ENCODE data around the gene MED9.

GRCh38 chr17:17494870-17495535, 18.2 kb downstream of the MED9 start:
- TF ChIP-seq, protein P1, sequence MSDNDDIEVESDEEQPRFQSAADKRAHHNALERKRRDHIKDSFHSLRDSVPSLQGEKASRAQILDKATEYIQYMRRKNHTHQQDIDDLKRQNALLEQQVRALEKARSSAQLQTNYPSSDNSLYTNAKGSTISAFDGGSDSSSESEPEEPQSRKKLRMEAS (IDR thresholded peaks at IDR 0.05), result no peak
- TF ChIP-seq, protein P2, sequence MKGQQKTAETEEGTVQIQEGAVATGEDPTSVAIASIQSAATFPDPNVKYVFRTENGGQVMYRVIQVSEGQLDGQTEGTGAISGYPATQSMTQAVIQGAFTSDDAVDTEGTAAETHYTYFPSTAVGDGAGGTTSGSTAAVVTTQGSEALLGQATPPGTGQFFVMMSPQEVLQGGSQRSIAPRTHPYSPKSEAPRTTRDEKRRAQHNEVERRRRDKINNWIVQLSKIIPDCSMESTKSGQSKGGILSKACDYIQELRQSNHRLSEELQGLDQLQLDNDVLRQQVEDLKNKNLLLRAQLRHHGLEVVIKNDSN (IDR thresholded peaks at IDR 0.05), result no peak
- TF ChIP-seq, protein P3, sequence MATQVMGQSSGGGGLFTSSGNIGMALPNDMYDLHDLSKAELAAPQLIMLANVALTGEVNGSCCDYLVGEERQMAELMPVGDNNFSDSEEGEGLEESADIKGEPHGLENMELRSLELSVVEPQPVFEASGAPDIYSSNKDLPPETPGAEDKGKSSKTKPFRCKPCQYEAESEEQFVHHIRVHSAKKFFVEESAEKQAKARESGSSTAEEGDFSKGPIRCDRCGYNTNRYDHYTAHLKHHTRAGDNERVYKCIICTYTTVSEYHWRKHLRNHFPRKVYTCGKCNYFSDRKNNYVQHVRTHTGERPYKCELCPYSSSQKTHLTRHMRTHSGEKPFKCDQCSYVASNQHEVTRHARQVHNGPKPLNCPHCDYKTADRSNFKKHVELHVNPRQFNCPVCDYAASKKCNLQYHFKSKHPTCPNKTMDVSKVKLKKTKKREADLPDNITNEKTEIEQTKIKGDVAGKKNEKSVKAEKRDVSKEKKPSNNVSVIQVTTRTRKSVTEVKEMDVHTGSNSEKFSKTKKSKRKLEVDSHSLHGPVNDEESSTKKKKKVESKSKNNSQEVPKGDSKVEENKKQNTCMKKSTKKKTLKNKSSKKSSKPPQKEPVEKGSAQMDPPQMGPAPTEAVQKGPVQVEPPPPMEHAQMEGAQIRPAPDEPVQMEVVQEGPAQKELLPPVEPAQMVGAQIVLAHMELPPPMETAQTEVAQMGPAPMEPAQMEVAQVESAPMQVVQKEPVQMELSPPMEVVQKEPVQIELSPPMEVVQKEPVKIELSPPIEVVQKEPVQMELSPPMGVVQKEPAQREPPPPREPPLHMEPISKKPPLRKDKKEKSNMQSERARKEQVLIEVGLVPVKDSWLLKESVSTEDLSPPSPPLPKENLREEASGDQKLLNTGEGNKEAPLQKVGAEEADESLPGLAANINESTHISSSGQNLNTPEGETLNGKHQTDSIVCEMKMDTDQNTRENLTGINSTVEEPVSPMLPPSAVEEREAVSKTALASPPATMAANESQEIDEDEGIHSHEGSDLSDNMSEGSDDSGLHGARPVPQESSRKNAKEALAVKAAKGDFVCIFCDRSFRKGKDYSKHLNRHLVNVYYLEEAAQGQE (IDR thresholded peaks at IDR 0.05; ENCODE audit: low read depth), result no peak
- TF ChIP-seq TAF1 (IDR thresholded peaks at IDR 0.05; ENCODE audit: low read depth), result no peak
